Brain microvascular endothelial cell (primary cell): ENCODE results near the gene APMAP.

Experiments used
- DNase-seq: peaks from one replicate; pipeline ENCODE4 v3.0.0-alpha.2; 2020
- H3K27ac ChIP-seq: fragments of 250-450 bp; sonication (Bioruptor Pico); 2 replicates; pipeline ENCODE4 v1.5.1; 2020; ENCODE audit warnings: mild to moderate bottlenecking, moderate library complexity
- H3K27me3 ChIP-seq: fragments of 250-450 bp; sonication (Bioruptor Pico); replicated peaks from 2 replicates; pipeline ENCODE4 v1.5.1; 2020; ENCODE audit warnings: mild to moderate bottlenecking
- H3K36me3 ChIP-seq: fragments of 250-450 bp; sonication (Bioruptor Pico); replicated peaks from 2 replicates; pipeline ENCODE4 v1.5.1; 2020; ENCODE audit warnings: mild to moderate bottlenecking
- H3K4me3 ChIP-seq: 2 replicates; pipeline ENCODE4 v1.5.1; 2011; ENCODE audit warnings: low read depth, mild to moderate bottlenecking, control low read depth, low read length, moderate library complexity
- CTCF ChIP-seq: IDR thresholded peaks from 2 replicates; pipeline ENCODE4 v1.5.1; 2011; ENCODE audit warnings: low read depth, mild to moderate bottlenecking, moderate library complexity, low read length, control low read depth, inconsistent platforms; ENCODE audit errors: missing control alignments
- in situ Hi-C: cut with HindIII; loops from 2 replicates; pipeline ENCODE4 v1.10.0; 2017; ENCODE audit warnings: low sequenced_read_pairs, low pct_ligation_motif_present

Gene APMAP

GRCh38 chr20:24943731-24944130 lies 48.8 kb downstream of the APMAP start:
- Histone ChIP-seq H3K36me3 (no peaks in the 10 kb centered on the region), H3K27ac (no peak overlapping the region), H3K27me3 (no peaks in the 10 kb centered on the region), H3K4me3 (no peak overlapping the region)
- DNase-seq: no peak
- in situ Hi-C loops: no loop called here
- TF ChIP-seq CTCF: no peak

- Histone ChIP-seq H3K36me3 (no peaks in the 10 kb centered on the region), H3K27ac (no peak overlapping the region), H3K27me3 (no peaks in the 10 kb centered on the region), H3K4me3 (no peak overlapping the region)
- in situ Hi-C loops: no loop called here
- no peak for TF ChIP-seq CTCF
- no peak for DNase-seq
These were observed 49.4 kb downstream of the APMAP start for GRCh38 chr20:24943196-24943595.

GRCh38 chr20:24942679-24943078 lies 49.9 kb downstream of the APMAP start:
- Histone ChIP-seq H3K4me3 (no peak overlapping the region), H3K27ac (no peak overlapping the region), H3K27me3 (no peaks in the 10 kb centered on the region), H3K36me3 (no peaks in the 10 kb centered on the region)
- TF ChIP-seq CTCF: no peak
- no peak for DNase-seq
- in situ Hi-C loops: no loop called here

- H3K27ac ChIP-seq: no peak overlapping the region
- in situ Hi-C loops: no loop called here
- no peak overlapping the region for H3K4me3 ChIP-seq
- DNase-seq: no peak
- TF ChIP-seq CTCF: no peak
- H3K36me3 ChIP-seq: no peaks in the 10 kb centered on the region
- no peaks in the 10 kb centered on the region for H3K27me3 ChIP-seq
These were observed 53.5 kb downstream of the APMAP start for GRCh38 chr20:24939036-24939435.

- H3K27me3 ChIP-seq: no peaks in the 10 kb centered on the region
- in situ Hi-C loops: no loop called here
- H3K27ac ChIP-seq: no peak overlapping the region
- H3K36me3 ChIP-seq: no peaks in the 10 kb centered on the region
- DNase-seq: no peak
- TF ChIP-seq CTCF: no peak
- no peak overlapping the region for H3K4me3 ChIP-seq
These were observed 54.1 kb downstream of the APMAP start for GRCh38 chr20:24938498-24938897.

- TF ChIP-seq CTCF: no peak
- in situ Hi-C loops: no loop called here
- DNase-seq: no peak
- H3K27me3 ChIP-seq: no peaks in the 10 kb centered on the region
- no peaks in the 10 kb centered on the region for H3K36me3 ChIP-seq
- no peak overlapping the region for H3K4me3 ChIP-seq
- no peak overlapping the region for H3K27ac ChIP-seq
These were observed 55.0 kb downstream of the APMAP start for GRCh38 chr20:24937579-24937978.
